Measurements from ENCODE around the gene DIP2C. TPM values are rescaled to one million over a fixed set of nuclear protein-coding genes. Genes with fewer than 3 reads are reported as not detected.

The DIP2C gene
- total and polyA plus RNA-seq, 2 donors (not counting 1 experiment from before 2014, with no cell fraction given) = 1.3 to 1.9 TPM

- H3K4me2 ChIP-seq (replicated peaks; ENCODE audit: low read depth, low read length, poor library complexity, severe bottlenecking) = no peak overlapping the region
- H2AFZ ChIP-seq (ENCODE audit: insufficient read depth, low read depth, low read length, poor library complexity, severe bottlenecking) = no peak overlapping the region
- H3K4me1 Mint-ChIP-seq = no peaks in the 10 kb centered on the region
- H3K27me3 Mint-ChIP-seq = peaks cover 13% of the 10 kb centered on the region
- intact Hi-C loops (cut with micrococcal nuclease) = no loop called here
- H3K9me3 Mint-ChIP-seq (ENCODE audit: insufficient read depth) = no peaks in the 10 kb centered on the region
- H3K4me3 Mint-ChIP-seq = no peak overlapping the region
- H3K27ac Mint-ChIP-seq = no peak overlapping the region
- POLR2A ChIA-PET = no interaction called here
- TF ChIP-seq EZH2 (IDR thresholded peaks at IDR 0.05; ENCODE audit: borderline replicate concordance, insufficient read depth, low read depth, low read length, poor library complexity, severe bottlenecking) (no peak), CTCF (IDR thresholded peaks at IDR 0.05) (no peak)
- H3K79me2 ChIP-seq (ENCODE audit: control insufficient read depth, insufficient read depth, low read length) = no peaks in the 10 kb centered on the region
- no peak for ATAC-seq (ENCODE audit: low read depth)
- no peaks in the 10 kb centered on the region for H3K36me3 ChIP-seq (replicated peaks in 1 of 2; ENCODE audit: control extremely low read depth in 1 of 2, control insufficient read depth in 1 of 2, extremely low read depth in 1 of 2, insufficient read depth in 2 of 2, low read length in 1 of 2)
- peaks cover 0 to 8% (median 0%) of the 10 kb centered on the region in 4 experiments for H3K27me3 ChIP-seq (replicated peaks in 1 of 4; ENCODE audit: control extremely low read depth in 1 of 4, control insufficient read depth in 3 of 4, insufficient read depth in 4 of 4, low read length in 3 of 4)
- no peak for DNase-seq
- peaks cover 0 to 2% (median 0%) of the 10 kb centered on the region in 3 donors for H3K9me3 ChIP-seq (ENCODE audit: control extremely low read depth in 1 of 3, control insufficient read depth in 2 of 3, insufficient read depth in 1 of 3, low read length in 2 of 3)
- CTCF ChIA-PET = no interaction called here
- H3K4me3 ChIP-seq (ENCODE audit: control extremely low read depth in 1 of 5, extremely low read depth in 1 of 5, insufficient read depth in 1 of 5, low read depth in 2 of 5, low read length in 4 of 5) = no peak overlapping the region
- no peak overlapping the region for H3K27ac ChIP-seq (ENCODE audit: low read length in 2 of 2)
- H4K20me1 ChIP-seq (ENCODE audit: control insufficient read depth, insufficient read depth, low read length, poor library complexity, severe bottlenecking) = no peaks in the 10 kb centered on the region
- no peaks in the 10 kb centered on the region for H3K4me1 ChIP-seq (ENCODE audit: control insufficient read depth in 2 of 2, insufficient read depth in 2 of 2, low read length in 2 of 2)
- WGBS (ENCODE audit: insufficient coverage) = 95% methylated on average over 39 of the region's 42 CpGs
- no peak overlapping the region for H3K9ac ChIP-seq (ENCODE audit: low read length)
These were observed 50.3 kb downstream of the DIP2C start for GRCh38 chr10:639001-639750.

GRCh38 chr10:637771-638195, 51.7 kb downstream of the DIP2C start:
- CTCF ChIA-PET = interaction anchor here (0.6 kb wide), 1 partner anchor 565 kb away, joined by 3 read pairs; no protein-coding TSS in a partner anchor
- Histone ChIP-seq H4K20me1 (ENCODE audit: control insufficient read depth, insufficient read depth, low read length, poor library complexity, severe bottlenecking) (no peaks in the 10 kb centered on the region), H2AFZ (ENCODE audit: insufficient read depth, low read depth, low read length, poor library complexity, severe bottlenecking) (no peak overlapping the region), H3K4me3 (ENCODE audit: control extremely low read depth in 1 of 5, extremely low read depth in 1 of 5, insufficient read depth in 1 of 5, low read depth in 2 of 5, low read length in 4 of 5) (no peak overlapping the region), H3K79me2 (ENCODE audit: control insufficient read depth, insufficient read depth, low read length) (no peaks in the 10 kb centered on the region), H3K27ac (ENCODE audit: low read length in 2 of 2) (no peak overlapping the region), H3K4me2 (replicated peaks; ENCODE audit: low read depth, low read length, poor library complexity, severe bottlenecking) (no peak overlapping the region), H3K9ac (ENCODE audit: low read length) (no peak overlapping the region), H3K36me3 (replicated peaks in 1 of 2; ENCODE audit: control extremely low read depth in 1 of 2, control insufficient read depth in 1 of 2, extremely low read depth in 1 of 2, insufficient read depth in 2 of 2, low read length in 1 of 2) (no peaks in the 10 kb centered on the region), H3K9me3 (ENCODE audit: control extremely low read depth in 1 of 3, control insufficient read depth in 2 of 3, insufficient read depth in 1 of 3, low read length in 2 of 3) (no peaks in the 10 kb centered on the region), H3K27me3 (replicated peaks in 1 of 4; ENCODE audit: control extremely low read depth in 1 of 4, control insufficient read depth in 3 of 4, insufficient read depth in 4 of 4, low read length in 3 of 4) (peaks cover 0 to 8% (median 0%) of the 10 kb centered on the region in 4 experiments), H3K4me1 (ENCODE audit: control insufficient read depth in 2 of 2, insufficient read depth in 2 of 2, low read length in 2 of 2) (no peaks in the 10 kb centered on the region)
- Mint-ChIP-seq H3K27me3 (peaks cover 17% of the 10 kb centered on the region), H3K4me3 (no peak overlapping the region), H3K27ac (no peak overlapping the region), H3K4me1 (no peaks in the 10 kb centered on the region), H3K9me3 (ENCODE audit: insufficient read depth) (no peaks in the 10 kb centered on the region)
- DNase-seq = no peak
- intact Hi-C loops (cut with micrococcal nuclease) = no loop called here
- POLR2A ChIA-PET = no interaction called here
- 67% methylated on average over 5 of the region's 9 CpGs for WGBS (ENCODE audit: insufficient coverage)
- TF ChIP-seq CTCF (IDR thresholded peaks at IDR 0.05) (no peak), EZH2 (IDR thresholded peaks at IDR 0.05; ENCODE audit: borderline replicate concordance, insufficient read depth, low read depth, low read length, poor library complexity, severe bottlenecking) (no peak)
- ATAC-seq (ENCODE audit: low read depth) = no peak
